A673 (cell line): Measurements from ENCODE around the gene ZNF367. TPM values are rescaled to one million over a fixed set of nuclear protein-coding genes. Genes with fewer than 3 reads are reported as not detected.

Source experiments
- BruUV-seq: library from RNA; stranded (reverse); fragments of 400-500 nt; replicated peaks from 2 replicates; lab custom pipeline; 2021; lab: Mats Ljungman, UMichigan
- CTCF ChIA-PET: fragments of 300-600 bp; sonication (Branson Sonifier 250); formaldehyde crosslinking; loops from one replicate; lab custom pipeline; 2022; ENCODE audit warnings: antibody characterized with exemption; lab: Charles Lee
- POLR2A ChIA-PET: fragments of 300-600 bp; sonication (Branson Sonifier 250); formaldehyde crosslinking; loops from one replicate; lab custom pipeline; 2022; ENCODE audit warnings: antibody characterized with exemption; ENCODE audit not compliant: low non-redundant PET; lab: Charles Lee
- DNase-seq: peaks from one replicate; pipeline ENCODE4 v3.0.0-alpha.2; 2015; ENCODE audit warnings: low spot score
- H3K27ac ChIP-seq: fragments of 200-600 bp; sonication (generic); 2 replicates; pipeline ENCODE4 v1.5.1; 2016; ENCODE audit warnings: mixed run types, low read depth, mild to moderate bottlenecking, mixed read lengths, antibody characterized with exemption, low read length; ENCODE audit not compliant: poor library complexity, severe bottlenecking
- H3K27me3 ChIP-seq: fragments of 200-600 bp; sonication (generic); replicated peaks from 2 replicates; pipeline ENCODE4 v1.6.1; 2017; ENCODE audit warnings: mixed run types, low read depth, mild to moderate bottlenecking, mixed read lengths, antibody characterized with exemption, low read length; ENCODE audit not compliant: insufficient read depth, poor library complexity
- H3K36me3 ChIP-seq: fragments of 200-600 bp; sonication (generic); 2 replicates; pipeline ENCODE4 v1.6.1; 2016; ENCODE audit warnings: mixed run types, mild to moderate bottlenecking, mixed read lengths, antibody characterized with exemption, low read length; ENCODE audit not compliant: insufficient read depth, poor library complexity, severe bottlenecking
- H3K4me1 ChIP-seq: fragments of 200-600 bp; sonication (generic); 2 replicates; pipeline ENCODE4 v1.6.1; 2017; ENCODE audit warnings: mixed run types, mild to moderate bottlenecking, mixed read lengths, antibody characterized with exemption, low read length; ENCODE audit not compliant: insufficient read depth, poor library complexity, severe bottlenecking
- H3K4me3 ChIP-seq: fragments of 200-600 bp; sonication (generic); 2 replicates; pipeline ENCODE4 v1.5.1; 2016; ENCODE audit warnings: low read depth, mixed run types, mild to moderate bottlenecking, mixed read lengths, low read length; ENCODE audit not compliant: poor library complexity, severe bottlenecking
- H3K9me3 ChIP-seq: fragments of 200-600 bp; sonication (generic); 2 replicates; pipeline ENCODE4 v1.6.1; 2016; ENCODE audit warnings: mixed run types, low read depth, mild to moderate bottlenecking, mixed read lengths, antibody characterized with exemption, low read length; ENCODE audit not compliant: poor library complexity, severe bottlenecking
- EZH2 ChIP-seq: fragments of 200-600 bp; sonication (generic); IDR thresholded peaks from 2 replicates; pipeline ENCODE4 v1.6.1; 2017; ENCODE audit warnings: borderline replicate concordance, low read depth, mild to moderate bottlenecking, mixed read lengths, antibody characterized with exemption, low read length; ENCODE audit not compliant: poor library complexity, severe bottlenecking
- intact Hi-C: fragments of 100-400 bp; cut with micrococcal nuclease; formaldehyde crosslinking; loops from one replicate; pipeline ENCODE4 v1.10.0; 2022; ENCODE audit not compliant: unreplicated experiment
- total RNA-seq: library from RNA; stranded (reverse); gene quantifications from 2 replicates; pipeline ENCODE4 v1.2.3, GENCODE V29; 2021
- TF ChIP-seq, protein P1 (sequence below): fragments of 300-800, 200-600 bp; sonication (generic); conservative IDR thresholded peaks from 2 replicates; pipeline ENCODE4 v1.5.1; 2017; ENCODE audit warnings: low read depth, mild to moderate bottlenecking, antibody characterized with exemption, low read length, moderate library complexity, mixed read lengths

ZNF367 gene
- total RNA-seq, 1 experiment from 2014 or later, result 14.6 TPM

DNA sequence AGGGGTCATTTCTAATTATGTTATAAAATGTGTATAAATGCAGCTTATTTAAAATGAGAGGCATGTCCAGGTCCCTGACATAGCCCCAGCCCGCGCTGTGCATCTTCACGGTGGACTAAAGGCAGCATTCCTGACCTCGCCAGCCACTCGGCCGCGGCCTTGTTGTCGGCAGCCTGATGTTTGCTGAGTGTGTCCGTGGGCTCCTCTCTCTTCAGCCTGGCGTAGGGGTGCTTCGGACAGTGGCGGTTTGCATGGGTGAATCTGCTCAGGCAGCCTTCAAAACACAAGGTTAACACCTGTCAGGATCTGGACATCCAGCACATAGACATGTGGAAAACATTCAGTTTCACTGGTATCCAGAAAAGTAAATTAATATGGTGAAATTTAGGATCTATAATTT lies 25.9 kb downstream of the ZNF367 start:
- CTCF ChIA-PET, result no interaction called here
- no peaks in the 10 kb centered on the region for H3K27me3 ChIP-seq
- DNase-seq, result no peak
- H3K9me3 ChIP-seq, result no peaks in the 10 kb centered on the region
- no peak overlapping the region for H3K27ac ChIP-seq
- no peaks in the 10 kb centered on the region for H3K4me1 ChIP-seq
- no peak overlapping the region for H3K4me3 ChIP-seq
- intact Hi-C loops, result no loop called here
- POLR2A ChIA-PET, result no interaction called here
- no TSS peak for BruUV-seq
- H3K36me3 ChIP-seq, result peaks cover 53% of the 10 kb centered on the region
- TF ChIP-seq, protein P1, sequence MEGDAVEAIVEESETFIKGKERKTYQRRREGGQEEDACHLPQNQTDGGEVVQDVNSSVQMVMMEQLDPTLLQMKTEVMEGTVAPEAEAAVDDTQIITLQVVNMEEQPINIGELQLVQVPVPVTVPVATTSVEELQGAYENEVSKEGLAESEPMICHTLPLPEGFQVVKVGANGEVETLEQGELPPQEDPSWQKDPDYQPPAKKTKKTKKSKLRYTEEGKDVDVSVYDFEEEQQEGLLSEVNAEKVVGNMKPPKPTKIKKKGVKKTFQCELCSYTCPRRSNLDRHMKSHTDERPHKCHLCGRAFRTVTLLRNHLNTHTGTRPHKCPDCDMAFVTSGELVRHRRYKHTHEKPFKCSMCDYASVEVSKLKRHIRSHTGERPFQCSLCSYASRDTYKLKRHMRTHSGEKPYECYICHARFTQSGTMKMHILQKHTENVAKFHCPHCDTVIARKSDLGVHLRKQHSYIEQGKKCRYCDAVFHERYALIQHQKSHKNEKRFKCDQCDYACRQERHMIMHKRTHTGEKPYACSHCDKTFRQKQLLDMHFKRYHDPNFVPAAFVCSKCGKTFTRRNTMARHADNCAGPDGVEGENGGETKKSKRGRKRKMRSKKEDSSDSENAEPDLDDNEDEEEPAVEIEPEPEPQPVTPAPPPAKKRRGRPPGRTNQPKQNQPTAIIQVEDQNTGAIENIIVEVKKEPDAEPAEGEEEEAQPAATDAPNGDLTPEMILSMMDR, result no peak

DNA sequence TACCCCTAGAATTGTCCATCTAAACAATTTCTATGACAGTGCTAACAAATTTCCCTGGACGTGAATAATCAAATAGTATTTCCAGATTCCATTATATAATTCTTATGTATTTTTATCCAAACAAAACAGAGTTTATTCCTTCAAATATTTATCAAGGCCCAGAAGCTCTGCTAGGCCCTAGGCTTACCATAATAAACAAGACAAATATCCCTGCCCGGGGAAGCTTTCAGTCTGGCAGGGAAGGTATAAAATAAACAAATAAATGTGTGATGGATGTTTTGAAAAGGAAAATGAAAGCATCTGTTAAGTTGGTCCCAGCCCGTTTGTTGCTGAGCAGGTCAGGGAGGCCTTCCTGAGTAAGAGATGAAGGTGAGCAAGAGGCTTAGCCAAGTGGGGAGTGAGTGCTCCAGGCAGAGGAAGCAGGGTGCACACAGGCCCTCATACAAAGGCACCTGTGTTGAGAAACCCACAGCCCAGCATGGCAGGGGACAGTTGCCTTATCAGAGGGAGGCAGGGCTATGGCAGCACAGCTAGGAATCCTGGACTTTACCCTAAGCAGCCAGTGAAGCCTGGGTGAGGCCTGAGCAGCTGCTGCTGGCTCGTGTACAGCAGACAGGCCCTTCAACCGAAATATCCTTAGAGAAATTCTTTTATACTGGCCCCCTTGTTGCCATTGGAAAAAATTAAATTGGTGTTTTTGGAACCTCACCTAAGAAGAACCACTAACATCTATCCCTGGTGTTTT lies 27.0 kb downstream of the ZNF367 start:
- no peaks in the 10 kb centered on the region for H3K4me1 ChIP-seq
- H3K4me3 ChIP-seq, result no peak overlapping the region
- H3K9me3 ChIP-seq, result no peaks in the 10 kb centered on the region
- H3K27ac ChIP-seq, result no peak overlapping the region
- no peaks in the 10 kb centered on the region for H3K27me3 ChIP-seq
- CTCF ChIA-PET, result no interaction called here
- intact Hi-C loops, result no loop called here
- POLR2A ChIA-PET, result interaction anchor here (0.6 kb wide), 1 partner anchor 405 kb away, joined by 12 read pairs; no protein-coding TSS in a partner anchor
- TF ChIP-seq, protein P1, result no peak
- no peak for TF ChIP-seq EZH2
- BruUV-seq, result no TSS peak
- peaks cover 61% of the 10 kb centered on the region for H3K36me3 ChIP-seq
- no peak for DNase-seq

DNA sequence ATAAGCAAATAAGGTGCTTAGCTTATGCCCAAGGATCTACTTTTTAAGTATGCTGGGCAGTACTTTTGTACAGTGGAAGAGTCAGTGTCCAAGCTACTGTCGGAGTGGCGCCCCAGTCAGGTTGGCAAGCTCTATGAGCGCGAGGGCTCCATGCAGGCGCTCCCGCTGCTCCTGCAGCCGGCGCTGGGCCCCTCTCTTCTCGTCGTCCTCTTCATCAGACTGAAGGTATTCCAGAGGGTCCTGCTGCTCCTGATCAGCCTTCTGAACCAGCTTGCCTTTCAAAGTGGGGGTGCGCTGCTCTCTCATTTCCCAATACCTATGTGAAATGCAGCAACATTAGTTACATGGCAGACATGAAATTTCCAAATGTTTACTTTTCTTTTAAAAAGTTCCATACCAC lies 30.0 kb downstream of the ZNF367 start:
- POLR2A ChIA-PET, result no interaction called here
- H3K36me3 ChIP-seq, result peaks cover 67% of the 10 kb centered on the region

More for the DNA sequence above, 30.0 kb downstream of the ZNF367 start:
- intact Hi-C loops, result no loop called here
- Histone ChIP-seq H3K27ac (no peak overlapping the region), H3K4me3 (no peak overlapping the region), H3K9me3 (no peaks in the 10 kb centered on the region), H3K27me3 (no peaks in the 10 kb centered on the region), H3K4me1 (peaks cover 15% of the 10 kb centered on the region)
- no peak for TF ChIP-seq EZH2
- TF ChIP-seq, protein P1, result no peak
- CTCF ChIA-PET, result no interaction called here
- no peak for DNase-seq
- no TSS peak for BruUV-seq
